ENCODE measurements around the gene DRC3. TPM values are rescaled to one million over a fixed set of nuclear protein-coding genes. Genes with fewer than 3 reads are reported as not detected.

DRC3 gene
- total RNA-seq, 2 donors from 2014 or later, result 2.0 to 2.6 TPM

DNA sequence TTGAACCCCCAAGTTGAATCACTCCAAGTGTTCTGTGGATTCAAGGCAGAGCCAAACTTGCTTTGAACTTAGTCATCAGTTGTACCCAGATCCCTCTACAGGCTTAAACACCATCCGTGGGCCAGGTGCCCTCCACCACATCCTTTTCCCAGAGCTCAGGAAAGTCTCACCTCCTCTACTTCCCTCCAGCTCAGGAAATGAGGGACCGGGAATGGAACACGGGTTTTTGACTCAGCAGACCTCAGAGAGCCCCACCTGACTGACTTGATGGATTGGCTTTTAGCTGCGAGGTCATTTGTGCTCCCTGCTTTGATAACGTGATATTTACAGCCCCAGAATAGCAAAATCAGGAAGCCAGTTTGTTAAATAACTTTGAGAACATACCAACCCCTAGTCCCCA lies 86.6 kb downstream of the DRC3 start:
- peaks cover 78% of the 10 kb centered on the region for H3K36me3 ChIP-seq (ENCODE audit: control insufficient read depth, insufficient read depth, low read length)
- no peaks in the 10 kb centered on the region for H3K9me3 Mint-ChIP-seq
- H3K27me3 ChIP-seq (ENCODE audit: control insufficient read depth, insufficient read depth, low read length, poor library complexity, severe bottlenecking), result no peaks in the 10 kb centered on the region
- no peak for DNase-seq
- 93 to 100% methylated on average over 3 to 5 of the region's 5 CpGs for WGBS, 2 experiments (ENCODE audit: insufficient coverage in 1 of 2, insufficient read length in 1 of 2)
- no peaks in the 10 kb centered on the region for H3K4me1 ChIP-seq (ENCODE audit: control insufficient read depth, insufficient read depth, low read length)
- no peaks in the 10 kb centered on the region for H3K9me3 ChIP-seq (ENCODE audit: control insufficient read depth, low read length)
- peaks cover 77% of the 10 kb centered on the region for H3K36me3 Mint-ChIP-seq (ENCODE audit: low read depth)
- no peaks in the 10 kb centered on the region for H3K4me1 Mint-ChIP-seq
- TF ChIP-seq, protein P1, sequence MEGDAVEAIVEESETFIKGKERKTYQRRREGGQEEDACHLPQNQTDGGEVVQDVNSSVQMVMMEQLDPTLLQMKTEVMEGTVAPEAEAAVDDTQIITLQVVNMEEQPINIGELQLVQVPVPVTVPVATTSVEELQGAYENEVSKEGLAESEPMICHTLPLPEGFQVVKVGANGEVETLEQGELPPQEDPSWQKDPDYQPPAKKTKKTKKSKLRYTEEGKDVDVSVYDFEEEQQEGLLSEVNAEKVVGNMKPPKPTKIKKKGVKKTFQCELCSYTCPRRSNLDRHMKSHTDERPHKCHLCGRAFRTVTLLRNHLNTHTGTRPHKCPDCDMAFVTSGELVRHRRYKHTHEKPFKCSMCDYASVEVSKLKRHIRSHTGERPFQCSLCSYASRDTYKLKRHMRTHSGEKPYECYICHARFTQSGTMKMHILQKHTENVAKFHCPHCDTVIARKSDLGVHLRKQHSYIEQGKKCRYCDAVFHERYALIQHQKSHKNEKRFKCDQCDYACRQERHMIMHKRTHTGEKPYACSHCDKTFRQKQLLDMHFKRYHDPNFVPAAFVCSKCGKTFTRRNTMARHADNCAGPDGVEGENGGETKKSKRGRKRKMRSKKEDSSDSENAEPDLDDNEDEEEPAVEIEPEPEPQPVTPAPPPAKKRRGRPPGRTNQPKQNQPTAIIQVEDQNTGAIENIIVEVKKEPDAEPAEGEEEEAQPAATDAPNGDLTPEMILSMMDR (conservative IDR thresholded peaks at IDR 0.05), result no peak
- H3K27ac ChIP-seq (ENCODE audit: low read depth, low read length), result no peak overlapping the region
- H3K9ac ChIP-seq (ENCODE audit: extremely low read depth, low read length, poor library complexity, severe bottlenecking), result no peak overlapping the region
- no peak overlapping the region for H3K4me3 Mint-ChIP-seq
- peak overlapping the region; percentile 4 for H3K27ac Mint-ChIP-seq
- H3K4me3 ChIP-seq (ENCODE audit: low read length), result no peak overlapping the region
- no peaks in the 10 kb centered on the region for H3K27me3 Mint-ChIP-seq (ENCODE audit: insufficient read depth)

GRCh38 chr17:18064053-18064452 lies 91.4 kb downstream of the DRC3 start:
- H3K36me3 ChIP-seq (ENCODE audit: control insufficient read depth, insufficient read depth, low read length), result peaks cover 68% of the 10 kb centered on the region
- no peak overlapping the region for H3K9ac ChIP-seq (ENCODE audit: extremely low read depth, low read length, poor library complexity, severe bottlenecking)
- Mint-ChIP-seq H3K4me3 (no peak overlapping the region), H3K27ac (no peak overlapping the region), H3K36me3 (ENCODE audit: low read depth) (peaks cover 50% of the 10 kb centered on the region), H3K27me3 (ENCODE audit: insufficient read depth) (no peaks in the 10 kb centered on the region), H3K9me3 (no peaks in the 10 kb centered on the region), H3K4me1 (no peaks in the 10 kb centered on the region)
- H3K9me3 ChIP-seq (ENCODE audit: control insufficient read depth, low read length), result no peaks in the 10 kb centered on the region
- H3K27me3 ChIP-seq (ENCODE audit: control insufficient read depth, insufficient read depth, low read length, poor library complexity, severe bottlenecking), result no peaks in the 10 kb centered on the region
- no peak for DNase-seq
- H3K4me1 ChIP-seq (ENCODE audit: control insufficient read depth, insufficient read depth, low read length), result no peaks in the 10 kb centered on the region
- H3K4me3 ChIP-seq (ENCODE audit: low read length), result no peak overlapping the region
- WGBS, 2 experiments (ENCODE audit: insufficient coverage in 1 of 2, insufficient read length in 1 of 2), result 80 to 96% methylated on average over 1 to 2 of the region's 2 CpGs
- H3K27ac ChIP-seq (ENCODE audit: low read depth, low read length), result no peak overlapping the region
- TF ChIP-seq, protein P1 (conservative IDR thresholded peaks at IDR 0.05), result no peak

GRCh38 chr17:18065546-18065945 lies 92.9 kb downstream of the DRC3 start:
- H3K27me3 ChIP-seq (ENCODE audit: control insufficient read depth, insufficient read depth, low read length, poor library complexity, severe bottlenecking), result no peaks in the 10 kb centered on the region
- no peaks in the 10 kb centered on the region for H3K9me3 Mint-ChIP-seq
- no peak for DNase-seq
- no peaks in the 10 kb centered on the region for H3K9me3 ChIP-seq (ENCODE audit: control insufficient read depth, low read length)
- peak overlapping the region; percentile 53 for H3K27ac Mint-ChIP-seq
- 96 to 98% methylated on average over 8 to 11 of the region's 11 CpGs for WGBS, 2 experiments (ENCODE audit: insufficient coverage in 1 of 2, insufficient read length in 1 of 2)
- no peaks in the 10 kb centered on the region for H3K27me3 Mint-ChIP-seq (ENCODE audit: insufficient read depth)
- TF ChIP-seq, protein P1 (conservative IDR thresholded peaks at IDR 0.05), result no peak
- no peak overlapping the region for H3K4me3 Mint-ChIP-seq
- H3K4me3 ChIP-seq (ENCODE audit: low read length), result no peak overlapping the region
- H3K4me1 Mint-ChIP-seq, result no peaks in the 10 kb centered on the region
- H3K9ac ChIP-seq (ENCODE audit: extremely low read depth, low read length, poor library complexity, severe bottlenecking), result no peak overlapping the region
- H3K36me3 Mint-ChIP-seq (ENCODE audit: low read depth), result peaks cover 41% of the 10 kb centered on the region
- no peak overlapping the region for H3K27ac ChIP-seq (ENCODE audit: low read depth, low read length)
- peaks cover 61% of the 10 kb centered on the region for H3K36me3 ChIP-seq (ENCODE audit: control insufficient read depth, insufficient read depth, low read length)
- H3K4me1 ChIP-seq (ENCODE audit: control insufficient read depth, insufficient read depth, low read length), result no peaks in the 10 kb centered on the region

Other genes with a start within 250 kb of the DRC3 start
- gene SREBF1, start 135.9 kb upstream of the DRC3 start, total RNA-seq, result 10 to 100 TPM; 39.0 to 58.2 TPM
- gene TOM1L2, start 462 bp upstream of the DRC3 start, total RNA-seq, result 10 to 100 TPM; 10.2 to 11.5 TPM
- 10 to 100 TPM; 31.4 to 50.8 TPM for gene ATPAF2, start 66.3 kb downstream of the DRC3 start, total RNA-seq
- 10 to 100 TPM; 20.5 to 20.8 TPM for gene GID4, start 66.5 kb downstream of the DRC3 start, total RNA-seq
- 10 to 100 TPM; 45.1 to 49.9 TPM for gene DRG2, start 115.1 kb downstream of the DRC3 start, total RNA-seq
- 1 to 10 TPM; 1.7 to 2.4 TPM for gene MYO15A, start 135.9 kb downstream of the DRC3 start, total RNA-seq
- 10 to 100 TPM; 64.1 to 80.9 TPM for gene ALKBH5, start 211.0 kb downstream of the DRC3 start, total RNA-seq